ENCODE measurements around the gene PTPRD.

PTPRD gene

GRCh38 chr9:8643464-8643863 lies 1969.3 kb downstream of the PTPRD start:
- DNase-seq (ENCODE audit: low read depth): no peak
- TF ChIP-seq CTCF (conservative IDR thresholded peaks at IDR 0.05; ENCODE audit: low read depth, low read length): no peak
- H3K4me3 ChIP-seq (ENCODE audit: low read depth, low read length): no peak overlapping the region

GRCh38 chr9:8640761-8641160 lies 1972.0 kb downstream of the PTPRD start:
- H3K4me3 ChIP-seq (ENCODE audit: low read depth, low read length): no peak overlapping the region
- TF ChIP-seq CTCF (conservative IDR thresholded peaks at IDR 0.05; ENCODE audit: low read depth, low read length): no peak

GRCh38 chr9:8637626-8638025 lies 1975.2 kb downstream of the PTPRD start:
- DNase-seq (ENCODE audit: low read depth): no peak
- no peak overlapping the region for H3K4me3 ChIP-seq (ENCODE audit: low read depth, low read length)
- TF ChIP-seq CTCF (conservative IDR thresholded peaks at IDR 0.05; ENCODE audit: low read depth, low read length): no peak

More at GRCh38 chr9:8640761-8641160, 1972.0 kb downstream of the PTPRD start:
- no peak for DNase-seq (ENCODE audit: low read depth)

GRCh38 chr9:8633784-8634183 lies 1979.0 kb downstream of the PTPRD start:
- no peak overlapping the region for H3K4me3 ChIP-seq (ENCODE audit: low read depth, low read length)
- DNase-seq (ENCODE audit: low read depth): no peak
- no peak for TF ChIP-seq CTCF (conservative IDR thresholded peaks at IDR 0.05; ENCODE audit: low read depth, low read length)

- no peak overlapping the region for H3K4me3 ChIP-seq (ENCODE audit: low read depth, low read length)
- DNase-seq (ENCODE audit: low read depth): no peak
- no peak for TF ChIP-seq CTCF (conservative IDR thresholded peaks at IDR 0.05; ENCODE audit: low read depth, low read length)
These were observed 1980.3 kb downstream of the PTPRD start for GRCh38 chr9:8632493-8632892.

- TF ChIP-seq CTCF (conservative IDR thresholded peaks at IDR 0.05; ENCODE audit: low read depth, low read length): no peak
- DNase-seq (ENCODE audit: low read depth): no peak
These were observed 1984.0 kb downstream of the PTPRD start for GRCh38 chr9:8628791-8629190.

GRCh38 chr9:8627976-8628679 lies 1984.7 kb downstream of the PTPRD start:
- DNase-seq (ENCODE audit: low read depth): no peak
- no peak for TF ChIP-seq CTCF (conservative IDR thresholded peaks at IDR 0.05; ENCODE audit: low read depth, low read length)
- H3K4me3 ChIP-seq (ENCODE audit: low read depth, low read length): no peak overlapping the region

More at GRCh38 chr9:8628791-8629190, 1984.0 kb downstream of the PTPRD start:
- no peak overlapping the region for H3K4me3 ChIP-seq (ENCODE audit: low read depth, low read length)

Measured in choroid plexus epithelial cell (primary cell).